Measurements from ENCODE around the gene HSBP1L1.

Gene HSBP1L1

GRCh38 chr18:79930020-79930642, 34.3 kb upstream of the HSBP1L1 start:
- no peak for DNase-seq

GRCh38 chr18:79931475-79931874, 33.0 kb upstream of the HSBP1L1 start:
- DNase-seq: no peak

GRCh38 chr18:79932907-79933306, 31.5 kb upstream of the HSBP1L1 start:
- no peak for DNase-seq

- DNase-seq: no peak
Observed at GRCh38 chr18:79933765-79934164, 30.7 kb upstream of the HSBP1L1 start.

- DNase-seq: no peak
Observed at GRCh38 chr18:79934311-79935097, 29.9 kb upstream of the HSBP1L1 start.

- DNase-seq: no peak
Observed at GRCh38 chr18:79935098-79935480, 29.4 kb upstream of the HSBP1L1 start.

GRCh38 chr18:79935499-79935898, 28.9 kb upstream of the HSBP1L1 start:
- DNase-seq: no peak

GRCh38 chr18:79935925-79936324, 28.5 kb upstream of the HSBP1L1 start:
- no peak for DNase-seq

- DNase-seq: no peak
Observed at GRCh38 chr18:79936641-79937040, 27.8 kb upstream of the HSBP1L1 start.

- no peak for DNase-seq
Observed at GRCh38 chr18:79937103-79937860, 27.2 kb upstream of the HSBP1L1 start.

GRCh38 chr18:79938196-79938595, 26.2 kb upstream of the HSBP1L1 start:
- no peak for DNase-seq

GRCh38 chr18:79939096-79939495, 25.3 kb upstream of the HSBP1L1 start:
- no peak for DNase-seq

- DNase-seq: no peak
Observed at GRCh38 chr18:79940126-79940813, 24.2 kb upstream of the HSBP1L1 start.

- no peak for DNase-seq
Observed at GRCh38 chr18:79940814-79941472, 23.5 kb upstream of the HSBP1L1 start.

GRCh38 chr18:79941473-79942119, 22.8 kb upstream of the HSBP1L1 start:
- no peak for DNase-seq

GRCh38 chr18:79942211-79942610, 22.2 kb upstream of the HSBP1L1 start:
- no peak for DNase-seq

- DNase-seq: no peak
Observed at GRCh38 chr18:79942786-79943607, 21.4 kb upstream of the HSBP1L1 start.

GRCh38 chr18:79943608-79944125, 20.8 kb upstream of the HSBP1L1 start:
- DNase-seq: no peak

- no peak for DNase-seq
Observed at GRCh38 chr18:79944126-79944731, 20.2 kb upstream of the HSBP1L1 start.

- DNase-seq: no peak
Observed at GRCh38 chr18:79944746-79945117, 19.7 kb upstream of the HSBP1L1 start.

All from NCI-H187 (cell line).